ENCODE data around the gene DGKK.

- no peak for TF ChIP-seq CTCF (IDR thresholded peaks at IDR 0.05)
- TF ChIP-seq EZH2 (IDR thresholded peaks at IDR 0.05): no peak
These were observed 84.1 kb downstream of the DGKK start for GRCh38 chrX:50386520-50386919.

Measured in neural progenitor cell (in vitro differentiated cells).